ENCODE measurements around the gene ANKIB1. TPM values are rescaled to one million over a fixed set of nuclear protein-coding genes. Genes with fewer than 3 reads are reported as not detected.

The ANKIB1 gene
- total and polyA plus RNA-seq, 2 donors (not counting 1 experiment from before 2014, with no cell fraction given): 16.5 to 76.7 TPM

DNA sequence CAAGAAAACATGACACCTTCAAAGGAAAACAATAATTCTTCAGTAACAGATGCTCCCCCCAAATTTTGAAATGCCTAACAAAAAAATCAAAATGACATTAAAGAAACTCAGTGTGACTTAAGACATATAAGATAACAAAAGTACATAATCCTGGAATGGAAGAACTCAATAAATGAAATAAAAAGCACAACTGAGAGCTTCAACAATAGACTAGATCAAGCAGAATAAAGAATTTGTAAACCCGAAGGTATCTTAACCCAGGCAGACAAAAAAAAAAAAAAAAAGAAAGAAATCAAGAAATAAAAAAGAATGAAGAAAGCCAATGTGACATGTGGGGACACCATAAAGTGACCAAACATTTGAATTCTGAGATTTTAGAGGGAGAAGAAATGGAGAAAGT, 39.1 kb upstream of the ANKIB1 start:
- H3K9me3 ChIP-seq (ENCODE audit: control extremely low read depth in 1 of 3, control insufficient read depth in 2 of 3, insufficient read depth in 1 of 3, low read length in 2 of 3): peaks cover 0 to 15% (median 11%) of the 10 kb centered on the region in 3 donors
- intact Hi-C loops (cut with micrococcal nuclease): no loop called here
- no peaks in the 10 kb centered on the region for H3K27me3 ChIP-seq (replicated peaks in 1 of 4; ENCODE audit: control extremely low read depth in 1 of 4, control insufficient read depth in 3 of 4, insufficient read depth in 4 of 4, low read length in 3 of 4)
- H2AFZ ChIP-seq (ENCODE audit: insufficient read depth, low read depth, low read length, poor library complexity, severe bottlenecking): no peak overlapping the region
- H3K4me1 ChIP-seq (ENCODE audit: control insufficient read depth in 2 of 2, insufficient read depth in 2 of 2, low read length in 2 of 2): no peaks in the 10 kb centered on the region
- H3K4me1 Mint-ChIP-seq: no peaks in the 10 kb centered on the region
- no peaks in the 10 kb centered on the region for H3K27me3 Mint-ChIP-seq
- H3K27ac Mint-ChIP-seq: no peak overlapping the region
- ATAC-seq (ENCODE audit: low read depth) (no peak), DNase-seq (no peak)
- H3K4me3 Mint-ChIP-seq: no peak overlapping the region
- TF ChIP-seq, protein P1, sequence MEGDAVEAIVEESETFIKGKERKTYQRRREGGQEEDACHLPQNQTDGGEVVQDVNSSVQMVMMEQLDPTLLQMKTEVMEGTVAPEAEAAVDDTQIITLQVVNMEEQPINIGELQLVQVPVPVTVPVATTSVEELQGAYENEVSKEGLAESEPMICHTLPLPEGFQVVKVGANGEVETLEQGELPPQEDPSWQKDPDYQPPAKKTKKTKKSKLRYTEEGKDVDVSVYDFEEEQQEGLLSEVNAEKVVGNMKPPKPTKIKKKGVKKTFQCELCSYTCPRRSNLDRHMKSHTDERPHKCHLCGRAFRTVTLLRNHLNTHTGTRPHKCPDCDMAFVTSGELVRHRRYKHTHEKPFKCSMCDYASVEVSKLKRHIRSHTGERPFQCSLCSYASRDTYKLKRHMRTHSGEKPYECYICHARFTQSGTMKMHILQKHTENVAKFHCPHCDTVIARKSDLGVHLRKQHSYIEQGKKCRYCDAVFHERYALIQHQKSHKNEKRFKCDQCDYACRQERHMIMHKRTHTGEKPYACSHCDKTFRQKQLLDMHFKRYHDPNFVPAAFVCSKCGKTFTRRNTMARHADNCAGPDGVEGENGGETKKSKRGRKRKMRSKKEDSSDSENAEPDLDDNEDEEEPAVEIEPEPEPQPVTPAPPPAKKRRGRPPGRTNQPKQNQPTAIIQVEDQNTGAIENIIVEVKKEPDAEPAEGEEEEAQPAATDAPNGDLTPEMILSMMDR (IDR thresholded peaks at IDR 0.05): no peak
- TF ChIP-seq EZH2 (IDR thresholded peaks at IDR 0.05; ENCODE audit: borderline replicate concordance, insufficient read depth, low read depth, low read length, poor library complexity, severe bottlenecking): no peak
- no peak overlapping the region for H3K9ac ChIP-seq (ENCODE audit: low read length)
- no peak overlapping the region for H3K4me3 ChIP-seq (ENCODE audit: control extremely low read depth in 1 of 5, extremely low read depth in 1 of 5, insufficient read depth in 1 of 5, low read depth in 2 of 5, low read length in 4 of 5)
- H4K20me1 ChIP-seq (ENCODE audit: control insufficient read depth, insufficient read depth, low read length, poor library complexity, severe bottlenecking): no peaks in the 10 kb centered on the region
- peaks cover 12% of the 10 kb centered on the region for H3K9me3 Mint-ChIP-seq (ENCODE audit: insufficient read depth)
- POLR2A ChIA-PET: no interaction called here
- no peak overlapping the region for H3K4me2 ChIP-seq (replicated peaks; ENCODE audit: low read depth, low read length, poor library complexity, severe bottlenecking)
- peaks cover 5% of the 10 kb centered on the region for H3K79me2 ChIP-seq (ENCODE audit: control insufficient read depth, insufficient read depth, low read length)
- peaks cover 7 to 75% of the 10 kb centered on the region in 2 experiments for H3K36me3 ChIP-seq (replicated peaks in 1 of 2; ENCODE audit: control extremely low read depth in 1 of 2, control insufficient read depth in 1 of 2, extremely low read depth in 1 of 2, insufficient read depth in 2 of 2, low read length in 1 of 2)
- WGBS (ENCODE audit: insufficient coverage): no CpG with 5 or more reads among the region's 1 CpG
- CTCF ChIA-PET: no interaction called here
- H3K27ac ChIP-seq (ENCODE audit: low read length in 2 of 2): no peak overlapping the region

DNA sequence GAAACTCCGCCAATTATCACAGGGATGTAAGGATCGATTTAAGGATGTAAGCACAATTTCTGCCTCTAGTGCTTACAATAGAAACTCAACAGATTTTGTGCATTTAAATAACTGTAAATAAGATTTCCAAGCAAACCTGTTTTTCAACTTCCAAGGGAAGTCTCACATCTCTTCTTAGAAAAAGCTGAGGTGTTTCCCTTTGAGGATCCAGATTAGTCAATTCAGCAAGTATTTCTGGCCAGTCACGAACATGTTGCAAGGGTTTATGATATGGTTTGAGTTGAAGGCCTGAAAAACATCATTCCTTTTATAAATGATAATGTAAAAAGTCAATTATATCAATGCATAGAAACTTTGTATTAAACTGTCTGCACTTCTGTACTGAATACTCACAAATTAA, 24.0 kb upstream of the ANKIB1 start:
- H3K27me3 ChIP-seq (replicated peaks in 1 of 4; ENCODE audit: control extremely low read depth in 1 of 4, control insufficient read depth in 3 of 4, insufficient read depth in 4 of 4, low read length in 3 of 4): no peaks in the 10 kb centered on the region
- H3K9ac ChIP-seq (ENCODE audit: low read length): no peak overlapping the region
- no peak for DNase-seq
- peaks cover 7 to 59% of the 10 kb centered on the region in 2 experiments for H3K36me3 ChIP-seq (replicated peaks in 1 of 2; ENCODE audit: control extremely low read depth in 1 of 2, control insufficient read depth in 1 of 2, extremely low read depth in 1 of 2, insufficient read depth in 2 of 2, low read length in 1 of 2)
- TF ChIP-seq EZH2 (IDR thresholded peaks at IDR 0.05; ENCODE audit: borderline replicate concordance, insufficient read depth, low read depth, low read length, poor library complexity, severe bottlenecking): no peak
- TF ChIP-seq, protein P1 (IDR thresholded peaks at IDR 0.05): no peak
- CTCF ChIA-PET: interaction anchor here (0.7 kb wide), 1 partner anchor 16 kb away, joined by 3 read pairs; no protein-coding TSS in a partner anchor
- WGBS (ENCODE audit: insufficient coverage): no CpG with 5 or more reads among the region's 3 CpGs
- no peaks in the 10 kb centered on the region for H3K4me1 ChIP-seq (ENCODE audit: control insufficient read depth in 2 of 2, insufficient read depth in 2 of 2, low read length in 2 of 2)
- intact Hi-C loops (cut with micrococcal nuclease): no loop called here
- H3K79me2 ChIP-seq (ENCODE audit: control insufficient read depth, insufficient read depth, low read length): no peaks in the 10 kb centered on the region
- no peak overlapping the region for H3K27ac Mint-ChIP-seq
- H3K4me1 Mint-ChIP-seq: peaks cover 2% of the 10 kb centered on the region
- no peak overlapping the region for H3K27ac ChIP-seq (ENCODE audit: low read length in 2 of 2)
- H3K9me3 Mint-ChIP-seq (ENCODE audit: insufficient read depth): no peaks in the 10 kb centered on the region
- H3K4me3 Mint-ChIP-seq: no peak overlapping the region
- POLR2A ChIA-PET: no interaction called here
- H2AFZ ChIP-seq (ENCODE audit: insufficient read depth, low read depth, low read length, poor library complexity, severe bottlenecking): no peak overlapping the region
- H3K4me2 ChIP-seq (replicated peaks; ENCODE audit: low read depth, low read length, poor library complexity, severe bottlenecking): no peak overlapping the region
- H3K9me3 ChIP-seq (ENCODE audit: control extremely low read depth in 1 of 3, control insufficient read depth in 2 of 3, insufficient read depth in 1 of 3, low read length in 2 of 3): no peaks in the 10 kb centered on the region
- ATAC-seq (ENCODE audit: low read depth): no peak
- H3K4me3 ChIP-seq (ENCODE audit: control extremely low read depth in 1 of 5, extremely low read depth in 1 of 5, insufficient read depth in 1 of 5, low read depth in 2 of 5, low read length in 4 of 5): no peak overlapping the region
- no peaks in the 10 kb centered on the region for H4K20me1 ChIP-seq (ENCODE audit: control insufficient read depth, insufficient read depth, low read length, poor library complexity, severe bottlenecking)
- no peaks in the 10 kb centered on the region for H3K27me3 Mint-ChIP-seq
